IPS-18a (cell line): ENCODE results near the gene PIK3C3.

Experiments used
- H3K27ac ChIP-seq: one replicate; pipeline ENCODE4 v1.5.1; 2013; ENCODE audit warnings: low read length
- H3K27me3 ChIP-seq: one replicate; pipeline ENCODE4 v1.6.1; 2013; ENCODE audit warnings: mild to moderate bottlenecking, low read length; ENCODE audit not compliant: control insufficient read depth, insufficient read depth
- H3K36me3 ChIP-seq: one replicate; pipeline ENCODE4 v1.6.1; 2013; ENCODE audit warnings: low read depth, low read length; ENCODE audit not compliant: control insufficient read depth
- H3K4me1 ChIP-seq: one replicate; pipeline ENCODE4 v1.6.1; 2013; ENCODE audit warnings: low read depth, low read length; ENCODE audit not compliant: control insufficient read depth
- H3K4me3 ChIP-seq: one replicate; pipeline ENCODE4 v1.5.1; 2013; ENCODE audit warnings: low read length
- H3K9ac ChIP-seq: one replicate; pipeline ENCODE4 v1.6.1; 2013; ENCODE audit warnings: mild to moderate bottlenecking, low read length, moderate library complexity
- H3K9me3 ChIP-seq: one replicate; pipeline ENCODE4 v1.6.1; 2013; ENCODE audit warnings: low read depth, low read length; ENCODE audit not compliant: control insufficient read depth

PIK3C3 gene

GRCh38 chr18:42080340-42080739, 125.3 kb downstream of the PIK3C3 start:
- no peaks in the 10 kb centered on the region for H3K27me3 ChIP-seq
- H3K4me1 ChIP-seq, result no peaks in the 10 kb centered on the region
- H3K9ac ChIP-seq, result no peak overlapping the region
- H3K9me3 ChIP-seq, result no peaks in the 10 kb centered on the region
- H3K27ac ChIP-seq, result no peak overlapping the region
- peaks cover 7% of the 10 kb centered on the region for H3K36me3 ChIP-seq
- no peak overlapping the region for H3K4me3 ChIP-seq

DNA sequence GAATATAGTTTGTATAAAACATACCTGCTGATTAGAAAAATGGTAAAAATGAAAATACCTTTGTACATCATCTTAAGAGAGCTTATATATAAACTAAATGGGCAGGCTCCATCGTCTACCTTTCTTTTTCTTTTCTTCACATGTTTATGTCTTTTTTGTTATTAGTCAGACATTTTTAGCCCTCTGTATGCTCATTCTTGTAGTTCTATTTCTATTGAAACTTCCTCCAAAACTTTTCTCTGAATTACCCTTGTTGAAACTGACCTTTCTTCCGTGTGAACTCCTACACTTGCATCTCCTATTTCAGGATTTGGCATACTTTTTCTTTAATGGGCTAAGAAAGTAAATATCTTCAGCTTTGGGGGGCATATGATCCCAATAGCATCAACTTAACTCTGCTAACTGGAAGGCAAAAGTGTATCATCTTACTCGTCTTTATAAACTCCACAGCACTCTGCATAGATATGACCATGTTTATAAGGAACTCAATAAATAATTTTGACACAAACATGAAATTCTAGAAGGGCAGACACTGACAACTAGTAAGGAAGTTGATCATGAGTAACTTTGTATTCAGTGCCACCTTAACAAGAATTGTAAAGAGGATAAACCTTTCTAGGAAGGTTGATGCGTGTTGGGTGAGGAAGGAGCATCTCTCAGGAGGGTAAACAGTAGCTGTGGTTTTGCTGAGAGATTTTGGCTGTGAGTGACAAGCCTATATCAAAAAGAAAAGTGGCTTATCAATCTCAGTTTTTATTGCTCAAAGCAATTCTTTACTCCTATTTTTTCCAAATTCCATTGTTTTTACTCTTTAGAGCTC, 127.6 kb downstream of the PIK3C3 start:
- H3K27ac ChIP-seq, result no peak overlapping the region
- H3K27me3 ChIP-seq, result no peaks in the 10 kb centered on the region
- peaks cover 4% of the 10 kb centered on the region for H3K36me3 ChIP-seq
- H3K9ac ChIP-seq, result no peak overlapping the region
- H3K9me3 ChIP-seq, result no peaks in the 10 kb centered on the region
- no peaks in the 10 kb centered on the region for H3K4me1 ChIP-seq
- no peak overlapping the region for H3K4me3 ChIP-seq

GRCh38 chr18:42086288-42086687, 131.3 kb downstream of the PIK3C3 start:
- Histone ChIP-seq H3K36me3 (peaks cover 3% of the 10 kb centered on the region), H3K4me3 (no peak overlapping the region), H3K9me3 (no peaks in the 10 kb centered on the region), H3K27ac (no peak overlapping the region), H3K27me3 (no peaks in the 10 kb centered on the region), H3K4me1 (no peaks in the 10 kb centered on the region), H3K9ac (no peak overlapping the region)

GRCh38 chr18:42087235-42087634, 132.2 kb downstream of the PIK3C3 start:
- Histone ChIP-seq H3K27ac (no peak overlapping the region), H3K9me3 (no peaks in the 10 kb centered on the region), H3K27me3 (no peaks in the 10 kb centered on the region), H3K9ac (no peak overlapping the region), H3K36me3 (no peaks in the 10 kb centered on the region), H3K4me1 (no peaks in the 10 kb centered on the region), H3K4me3 (no peak overlapping the region)

GRCh38 chr18:42087876-42088275, 132.8 kb downstream of the PIK3C3 start:
- Histone ChIP-seq H3K9ac (no peak overlapping the region), H3K4me3 (no peak overlapping the region), H3K27me3 (no peaks in the 10 kb centered on the region), H3K27ac (no peak overlapping the region), H3K9me3 (no peaks in the 10 kb centered on the region), H3K4me1 (no peaks in the 10 kb centered on the region), H3K36me3 (no peaks in the 10 kb centered on the region)

DNA sequence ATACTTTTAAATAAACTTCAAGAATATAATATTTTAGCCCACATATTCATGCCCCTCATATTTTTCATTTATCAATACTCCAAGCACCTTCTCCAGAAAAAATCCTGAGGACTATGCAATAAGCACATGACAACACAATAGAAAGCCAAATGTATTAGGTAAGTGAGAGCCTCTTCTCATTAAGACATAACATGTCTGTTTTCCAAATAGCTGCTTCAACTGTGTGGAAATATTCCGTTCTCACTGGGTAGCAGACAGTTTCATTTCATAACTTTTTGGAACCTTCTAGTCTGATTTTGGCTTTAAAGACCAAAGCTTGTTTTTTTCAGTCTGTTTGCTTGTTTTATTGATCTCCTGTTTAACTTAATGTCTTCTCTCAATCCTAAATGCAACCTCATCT, 137.8 kb downstream of the PIK3C3 start:
- H3K27me3 ChIP-seq, result no peaks in the 10 kb centered on the region
- H3K4me1 ChIP-seq, result no peaks in the 10 kb centered on the region
- H3K9me3 ChIP-seq, result no peaks in the 10 kb centered on the region
- H3K36me3 ChIP-seq, result no peaks in the 10 kb centered on the region
- no peak overlapping the region for H3K27ac ChIP-seq
- no peak overlapping the region for H3K9ac ChIP-seq
- H3K4me3 ChIP-seq, result no peak overlapping the region

DNA sequence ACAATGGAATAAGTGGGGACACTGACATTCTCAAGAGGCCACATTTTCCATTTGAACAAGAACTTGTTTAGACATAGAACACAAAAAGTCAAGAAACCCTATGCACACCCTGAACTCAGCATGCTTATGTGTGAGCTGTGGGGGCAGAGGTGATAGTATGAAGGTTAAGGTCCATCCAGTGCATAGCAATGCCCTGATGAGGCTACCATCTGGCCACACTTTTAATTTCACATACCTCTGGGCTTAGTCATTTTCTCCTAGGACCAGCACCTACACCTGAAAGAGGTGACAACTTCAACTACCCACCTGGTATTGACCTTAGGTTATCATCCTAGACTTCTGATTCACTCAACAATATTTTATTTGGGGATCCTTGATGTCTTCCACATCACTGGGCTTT, 139.8 kb downstream of the PIK3C3 start:
- Histone ChIP-seq H3K9ac (no peak overlapping the region), H3K27me3 (no peaks in the 10 kb centered on the region), H3K4me3 (no peak overlapping the region), H3K9me3 (no peaks in the 10 kb centered on the region), H3K27ac (no peak overlapping the region), H3K4me1 (no peaks in the 10 kb centered on the region), H3K36me3 (no peaks in the 10 kb centered on the region)

GRCh38 chr18:42095732-42096377, 140.8 kb downstream of the PIK3C3 start:
- H3K9ac ChIP-seq, result no peak overlapping the region
- no peaks in the 10 kb centered on the region for H3K9me3 ChIP-seq
- H3K4me3 ChIP-seq, result no peak overlapping the region
- H3K27ac ChIP-seq, result no peak overlapping the region
- H3K36me3 ChIP-seq, result no peaks in the 10 kb centered on the region
- no peaks in the 10 kb centered on the region for H3K4me1 ChIP-seq
- no peaks in the 10 kb centered on the region for H3K27me3 ChIP-seq

- H3K4me1 ChIP-seq, result no peaks in the 10 kb centered on the region
- H3K27ac ChIP-seq, result no peak overlapping the region
- H3K9me3 ChIP-seq, result no peaks in the 10 kb centered on the region
- H3K9ac ChIP-seq, result no peak overlapping the region
- no peak overlapping the region for H3K4me3 ChIP-seq
- H3K27me3 ChIP-seq, result no peaks in the 10 kb centered on the region
- no peaks in the 10 kb centered on the region for H3K36me3 ChIP-seq
These were observed 145.2 kb downstream of the PIK3C3 start for GRCh38 chr18:42100248-42100647.

DNA sequence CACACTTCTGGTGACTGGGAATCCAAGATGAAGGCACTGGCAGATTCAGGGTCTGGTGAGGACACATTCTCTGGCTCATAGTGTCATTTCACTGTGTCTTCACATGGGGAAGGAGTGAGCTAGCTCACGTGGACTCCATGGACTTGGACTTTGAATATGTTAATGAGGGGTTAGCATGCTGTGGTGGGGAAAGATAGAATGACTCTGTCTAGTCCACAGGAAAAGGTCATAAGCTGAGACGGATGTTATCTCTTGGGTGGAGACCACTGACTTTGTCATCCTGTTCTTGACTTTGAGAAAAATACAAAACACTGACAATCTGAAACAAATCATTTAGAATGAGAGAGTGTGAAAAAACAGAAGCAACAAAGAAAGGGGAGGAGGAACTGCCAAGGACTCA, 145.9 kb downstream of the PIK3C3 start:
- Histone ChIP-seq H3K9me3 (no peaks in the 10 kb centered on the region), H3K4me3 (no peak overlapping the region), H3K27ac (no peak overlapping the region), H3K27me3 (no peaks in the 10 kb centered on the region), H3K9ac (no peak overlapping the region), H3K36me3 (no peaks in the 10 kb centered on the region), H3K4me1 (no peaks in the 10 kb centered on the region)

DNA sequence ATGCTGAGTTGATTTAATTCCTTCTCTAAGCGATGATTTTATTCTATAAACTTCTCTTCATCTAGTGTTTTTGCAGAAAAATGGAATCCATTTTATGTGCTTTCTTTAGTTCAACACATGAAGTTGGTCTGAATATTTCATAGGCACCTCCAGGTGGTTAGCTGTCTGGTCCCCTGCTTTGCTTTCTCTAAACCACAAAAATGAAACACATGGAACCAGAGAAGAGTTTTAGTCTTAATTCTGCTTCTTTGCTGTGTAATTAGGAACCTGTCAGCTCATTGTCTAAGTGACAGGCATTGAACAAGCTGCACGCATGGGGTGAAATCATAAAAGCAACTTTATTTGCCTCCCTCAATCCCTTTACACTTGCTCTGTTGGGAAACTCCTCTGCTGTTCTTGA, 150.4 kb downstream of the PIK3C3 start:
- H3K9me3 ChIP-seq, result no peaks in the 10 kb centered on the region
- peaks cover 13% of the 10 kb centered on the region for H3K4me1 ChIP-seq
- no peak overlapping the region for H3K9ac ChIP-seq
- no peak overlapping the region for H3K4me3 ChIP-seq
- H3K36me3 ChIP-seq, result no peaks in the 10 kb centered on the region
- no peaks in the 10 kb centered on the region for H3K27me3 ChIP-seq
- no peak overlapping the region for H3K27ac ChIP-seq

- H3K27me3 ChIP-seq, result no peaks in the 10 kb centered on the region
- no peak overlapping the region for H3K27ac ChIP-seq
- no peak overlapping the region for H3K9ac ChIP-seq
- no peak overlapping the region for H3K4me3 ChIP-seq
- H3K4me1 ChIP-seq, result peaks cover 13% of the 10 kb centered on the region
- no peaks in the 10 kb centered on the region for H3K9me3 ChIP-seq
- no peaks in the 10 kb centered on the region for H3K36me3 ChIP-seq
These were observed 151.8 kb downstream of the PIK3C3 start for GRCh38 chr18:42106784-42107183.
